Tibial artery (tissue), 4 donors: ENCODE measurements around the gene FLNB.

Experiments
- DNase-seq, 2 donors: peaks; one replicate each; pipeline ENCODE4 v3.0.0-alpha.2; 2019
- H3K27ac ChIP-seq, 2 donors: fragments of 200-600 bp; sonication (generic) in 1 of 2; 1 replicate in 1 of 2; 2 replicates in 1 of 2; pipeline ENCODE4 v1.5.1; 2018 to 2019; ENCODE audit warnings: mild to moderate bottlenecking in 1 of 2
- H3K27me3 ChIP-seq, 2 donors: fragments of 200-600 bp; sonication (generic) in 1 of 2; one replicate each; pipeline versions ENCODE4 v1.5.1 to v1.6.0; 2016 to 2019
- H3K36me3 ChIP-seq, 3 donors: fragments of 200-600 bp; sonication (generic) in 2 of 3; one replicate each; pipeline ENCODE4 v1.5.1; 2016 to 2019; ENCODE audit warnings: mild to moderate bottlenecking in 2 of 3
- H3K4me1 ChIP-seq, 4 donors: fragments of 200-600 bp; sonication (generic) in 2 of 4; 1 replicate in 3 of 4; 2 replicates in 1 of 4; pipeline ENCODE4 v1.5.1; 2016 to 2019
- H3K4me3 ChIP-seq, 2 donors: fragments of 200-600 bp; sonication (generic) in 1 of 2; 1 replicate in 1 of 2; 2 replicates in 1 of 2; pipeline ENCODE4 v1.5.1; 2018 to 2019; ENCODE audit warnings: mild to moderate bottlenecking in 2 of 2
- H3K9me3 ChIP-seq, 3 donors: fragments of 200-600 bp; sonication (generic) in 1 of 3; one replicate each; pipeline ENCODE4 v1.5.1; 2016 to 2019
- intact Hi-C: fragments of 100-400 bp; cut with DNase I; formaldehyde crosslinking; loops from one replicate; pipeline ENCODE4 v1.15.0; 2023; ENCODE audit warnings: low total_unique reads
- TF ChIP-seq, protein P1 (sequence below), 2 experiments: fragments of 200-600 bp in 1 of 2; fragments of 450-650 bp in 1 of 2; IDR thresholded peaks; one replicate each; pipeline ENCODE4 v1.5.1; 2017 to 2019; ENCODE audit warnings: antibody characterized with exemption in 2 of 2, mild to moderate bottlenecking in 1 of 2, moderate library complexity in 1 of 2

FLNB gene

DNA sequence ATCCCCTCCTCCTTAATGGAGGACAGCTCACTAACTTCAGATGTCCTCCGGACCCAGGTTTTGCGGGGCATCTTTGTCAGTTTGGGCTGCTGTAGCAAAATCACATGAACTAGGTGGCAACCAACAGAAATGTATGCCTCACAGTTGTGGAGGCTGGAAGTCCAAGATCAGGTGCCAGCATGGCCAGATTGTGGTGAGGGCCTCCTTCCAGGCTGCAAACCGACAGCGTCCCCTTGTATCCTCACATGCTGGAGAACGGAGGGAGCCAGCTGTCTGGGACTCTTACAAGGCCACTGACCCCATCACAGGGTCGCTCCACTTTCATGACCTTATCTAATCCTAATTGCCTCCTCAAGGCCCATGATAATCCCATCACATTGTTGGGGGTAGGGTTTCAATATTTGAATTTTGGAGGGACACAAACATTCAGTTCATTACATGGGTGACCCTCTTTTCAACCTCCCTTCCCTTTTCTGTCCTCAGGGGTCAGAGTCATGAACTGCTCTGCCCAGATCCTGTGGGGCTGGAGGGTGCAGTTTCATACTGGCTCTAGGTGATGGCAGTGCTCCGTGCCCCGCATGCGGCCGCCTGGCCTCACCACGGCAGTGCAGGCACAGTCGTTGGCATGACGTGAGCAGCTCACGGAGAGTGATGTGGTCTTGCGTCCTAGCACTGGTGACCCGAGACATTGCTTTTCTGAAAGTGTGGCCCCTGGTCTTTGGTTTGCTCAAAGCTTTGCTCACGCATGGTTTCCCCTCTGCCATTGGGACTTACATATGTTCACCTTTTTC, 144.2 kb downstream of the FLNB start:
- Histone ChIP-seq H3K4me3 (no peak overlapping the region), H3K9me3 (no peaks in the 10 kb centered on the region), H3K27ac (peak overlapping the region in 1 of 2 donors; percentile 22), H3K36me3 (peaks cover 82 to 99% (median 93%) of the 10 kb centered on the region in 3 donors), H3K4me1 (peaks cover 0 to 11% (median 0%) of the 10 kb centered on the region in 4 donors), H3K27me3 (no peaks in the 10 kb centered on the region)
- DNase-seq: no peak
- intact Hi-C loops: no loop called here
- TF ChIP-seq, protein P1, sequence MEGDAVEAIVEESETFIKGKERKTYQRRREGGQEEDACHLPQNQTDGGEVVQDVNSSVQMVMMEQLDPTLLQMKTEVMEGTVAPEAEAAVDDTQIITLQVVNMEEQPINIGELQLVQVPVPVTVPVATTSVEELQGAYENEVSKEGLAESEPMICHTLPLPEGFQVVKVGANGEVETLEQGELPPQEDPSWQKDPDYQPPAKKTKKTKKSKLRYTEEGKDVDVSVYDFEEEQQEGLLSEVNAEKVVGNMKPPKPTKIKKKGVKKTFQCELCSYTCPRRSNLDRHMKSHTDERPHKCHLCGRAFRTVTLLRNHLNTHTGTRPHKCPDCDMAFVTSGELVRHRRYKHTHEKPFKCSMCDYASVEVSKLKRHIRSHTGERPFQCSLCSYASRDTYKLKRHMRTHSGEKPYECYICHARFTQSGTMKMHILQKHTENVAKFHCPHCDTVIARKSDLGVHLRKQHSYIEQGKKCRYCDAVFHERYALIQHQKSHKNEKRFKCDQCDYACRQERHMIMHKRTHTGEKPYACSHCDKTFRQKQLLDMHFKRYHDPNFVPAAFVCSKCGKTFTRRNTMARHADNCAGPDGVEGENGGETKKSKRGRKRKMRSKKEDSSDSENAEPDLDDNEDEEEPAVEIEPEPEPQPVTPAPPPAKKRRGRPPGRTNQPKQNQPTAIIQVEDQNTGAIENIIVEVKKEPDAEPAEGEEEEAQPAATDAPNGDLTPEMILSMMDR (IDR thresholded peaks at IDR 0.05): no peak

DNA sequence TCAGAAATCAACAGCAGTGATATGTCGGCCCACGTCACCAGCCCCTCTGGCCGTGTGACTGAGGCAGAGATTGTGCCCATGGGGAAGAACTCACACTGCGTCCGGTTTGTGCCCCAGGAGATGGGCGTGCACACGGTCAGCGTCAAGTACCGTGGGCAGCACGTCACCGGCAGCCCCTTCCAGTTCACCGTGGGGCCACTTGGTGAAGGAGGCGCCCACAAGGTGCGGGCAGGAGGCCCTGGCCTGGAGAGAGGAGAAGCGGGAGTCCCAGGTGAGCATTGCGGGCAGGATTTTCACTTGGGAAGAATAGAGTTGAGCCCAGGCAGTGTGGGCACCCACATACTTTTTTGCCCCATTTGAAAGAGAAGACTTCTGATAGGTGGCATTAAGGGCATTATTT, 145.1 kb downstream of the FLNB start:
- H3K4me1 ChIP-seq: peaks cover 0 to 11% (median 0%) of the 10 kb centered on the region in 4 donors
- intact Hi-C loops: no loop called here
- H3K27me3 ChIP-seq: no peaks in the 10 kb centered on the region
- H3K27ac ChIP-seq: no peak overlapping the region
- H3K4me3 ChIP-seq: no peak overlapping the region
- peaks cover 78 to 99% (median 93%) of the 10 kb centered on the region in 3 donors for H3K36me3 ChIP-seq
- H3K9me3 ChIP-seq: no peaks in the 10 kb centered on the region
- DNase-seq: no peak
- TF ChIP-seq, protein P1 (IDR thresholded peaks at IDR 0.05): no peak

DNA sequence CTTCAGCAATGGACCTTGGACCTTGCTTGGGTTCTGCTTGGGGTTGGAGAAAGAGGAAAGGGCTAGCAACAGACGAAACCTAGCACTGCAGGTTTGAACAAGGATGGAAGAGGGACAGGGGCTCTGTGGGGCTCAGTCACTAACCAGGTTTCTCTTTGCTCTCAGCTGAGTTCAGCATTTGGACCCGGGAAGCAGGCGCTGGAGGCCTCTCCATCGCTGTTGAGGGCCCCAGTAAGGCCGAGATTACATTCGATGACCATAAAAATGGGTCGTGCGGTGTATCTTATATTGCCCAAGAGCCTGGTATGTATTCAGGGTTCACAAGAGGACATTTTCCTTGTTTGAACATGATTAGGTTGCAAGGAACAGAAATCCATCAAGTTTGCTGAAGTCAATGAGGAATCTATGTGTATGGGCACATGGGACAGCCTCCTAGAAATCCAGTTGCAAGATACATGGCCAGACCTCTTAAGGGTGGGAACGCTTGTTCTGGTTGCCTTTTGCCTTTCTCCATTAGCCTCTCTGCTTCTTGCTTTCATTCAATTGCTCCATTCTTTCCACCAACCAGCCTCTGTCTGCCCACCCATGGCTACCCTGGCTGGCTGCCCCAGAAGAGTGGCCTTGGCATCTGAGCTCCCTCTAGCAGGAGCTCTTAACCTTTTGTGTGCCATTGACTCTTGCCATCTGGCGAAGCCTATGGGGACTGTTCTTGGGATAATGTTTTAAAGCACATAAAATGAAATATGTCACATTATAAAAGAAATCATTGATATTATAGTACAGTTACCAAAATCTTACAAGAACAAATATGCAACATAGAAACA, 146.6 kb downstream of the FLNB start:
- TF ChIP-seq, protein P1 (IDR thresholded peaks at IDR 0.05): no peak
- peaks cover 0 to 11% (median 0%) of the 10 kb centered on the region in 4 donors for H3K4me1 ChIP-seq
- peaks cover 72 to 99% (median 93%) of the 10 kb centered on the region in 3 donors for H3K36me3 ChIP-seq
- intact Hi-C loops: no loop called here
- no peak overlapping the region for H3K27ac ChIP-seq
- no peaks in the 10 kb centered on the region for H3K9me3 ChIP-seq
- no peak overlapping the region for H3K4me3 ChIP-seq
- DNase-seq: no peak
- no peaks in the 10 kb centered on the region for H3K27me3 ChIP-seq

DNA sequence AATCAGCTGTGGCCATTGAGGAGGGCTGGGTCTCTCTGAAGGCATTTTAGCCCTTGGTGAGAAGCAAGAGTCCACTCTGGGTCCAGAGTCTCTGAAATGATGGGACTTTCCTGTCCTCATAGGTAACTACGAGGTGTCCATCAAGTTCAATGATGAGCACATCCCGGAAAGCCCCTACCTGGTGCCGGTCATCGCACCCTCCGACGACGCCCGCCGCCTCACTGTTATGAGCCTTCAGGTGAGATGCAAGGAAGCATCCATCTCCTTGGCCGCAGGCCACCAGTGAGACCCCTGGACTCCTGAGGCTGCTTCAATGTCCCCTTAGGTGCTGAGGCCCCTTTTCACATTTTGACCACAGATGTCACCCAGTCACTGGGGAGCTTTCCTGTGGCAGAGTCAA, 147.6 kb downstream of the FLNB start:
- Histone ChIP-seq H3K4me1 (peaks cover 0 to 11% (median 0%) of the 10 kb centered on the region in 4 donors), H3K4me3 (no peak overlapping the region), H3K27ac (no peak overlapping the region), H3K27me3 (no peaks in the 10 kb centered on the region), H3K36me3 (peaks cover 65 to 99% (median 86%) of the 10 kb centered on the region in 3 donors), H3K9me3 (no peaks in the 10 kb centered on the region)
- TF ChIP-seq, protein P1 (IDR thresholded peaks at IDR 0.05): no peak
- intact Hi-C loops: no loop called here
- no peak for DNase-seq

DNA sequence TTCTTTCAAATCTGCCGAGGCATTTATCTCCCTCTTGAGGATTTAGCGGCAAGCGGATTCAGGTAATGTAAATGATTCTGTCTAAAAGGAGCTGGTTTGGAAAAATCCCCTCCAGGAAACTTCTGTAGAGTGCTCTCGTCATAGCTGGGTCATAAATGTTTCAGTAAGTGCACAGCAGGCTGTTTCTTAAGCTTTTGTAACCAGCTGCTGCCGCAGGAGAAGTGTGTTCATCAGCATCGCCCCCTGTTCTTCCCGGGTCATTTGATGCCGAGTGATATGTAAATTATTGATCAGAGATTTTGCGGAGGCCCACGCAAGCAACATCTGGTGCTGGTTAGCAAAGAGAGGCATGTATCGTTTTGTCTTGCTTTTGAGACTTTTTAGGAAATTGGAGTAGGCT, 149.5 kb downstream of the FLNB start:
- H3K4me3 ChIP-seq: no peak overlapping the region
- peaks cover 60 to 93% (median 84%) of the 10 kb centered on the region in 3 donors for H3K36me3 ChIP-seq
- DNase-seq: no peak
- no peaks in the 10 kb centered on the region for H3K27me3 ChIP-seq
- H3K4me1 ChIP-seq: peaks cover 0 to 10% (median 3%) of the 10 kb centered on the region in 4 donors
- no peaks in the 10 kb centered on the region for H3K9me3 ChIP-seq
- TF ChIP-seq, protein P1 (IDR thresholded peaks at IDR 0.05): no peak
- H3K27ac ChIP-seq: no peak overlapping the region
- intact Hi-C loops: no loop called here
